Skeletal muscle cell (primary cell): Measurements from ENCODE around the gene ZNF14.
"Not testable (repeated sequence)": the region's sequence is repeated elsewhere in the genome, so short reads cannot be mapped to it uniquely, and the experiment has no call there.

Experiments
- DNase-seq: peaks from one replicate; pipeline ENCODE4 v3.0.0-alpha.2; 2010; ENCODE audit warnings: low read depth
- H3K4me3 ChIP-seq: 2 replicates; pipeline ENCODE4 v1.5.1; 2011; ENCODE audit warnings: low read depth, mild to moderate bottlenecking, control low read depth, low read length, moderate library complexity

Gene ZNF14

DNA sequence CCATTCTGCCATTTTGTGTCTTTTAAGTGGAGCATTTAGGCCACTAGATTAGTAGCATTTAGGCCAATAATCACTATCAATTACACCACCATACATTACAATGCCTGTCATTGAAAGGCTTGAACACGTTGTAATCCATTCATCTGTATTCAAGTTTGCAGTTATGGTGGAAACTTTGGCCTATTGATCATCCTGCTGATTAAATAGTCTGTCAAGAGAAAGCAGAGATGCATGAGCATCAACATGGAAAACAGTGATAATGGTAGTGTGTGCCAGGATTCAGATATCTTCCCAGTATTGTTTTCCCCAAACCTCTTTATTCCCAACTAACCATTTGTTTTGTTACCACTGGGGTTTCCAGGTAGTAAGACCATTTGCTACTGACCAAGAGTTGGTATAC is 32.4 kb downstream of the ZNF14 start:
- H3K4me3 ChIP-seq, DNase-seq: not testable (repeated sequence)

GRCh38 chr19:19697589-19697988 is 35.3 kb downstream of the ZNF14 start:
- no peak for DNase-seq

DNA sequence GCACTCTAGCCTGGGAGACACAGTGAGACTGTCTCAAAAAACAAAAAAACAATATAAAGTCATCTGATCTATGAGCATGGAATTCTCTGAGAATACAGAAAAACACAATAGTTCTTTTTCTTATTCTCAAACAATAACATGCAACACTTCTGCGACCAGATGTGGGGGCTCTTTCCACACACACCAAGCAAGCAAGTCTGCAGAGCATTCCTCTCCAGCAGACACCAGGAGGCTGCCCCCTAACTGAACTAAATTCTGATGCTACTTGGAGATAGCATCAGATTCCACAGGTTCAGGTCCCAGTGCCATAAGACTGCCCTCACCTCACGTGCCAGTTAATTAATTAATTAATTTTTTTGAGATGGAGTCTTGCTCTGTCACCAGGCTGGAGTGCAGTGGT is 36.5 kb downstream of the ZNF14 start:
- no peak overlapping the region for H3K4me3 ChIP-seq
- DNase-seq = no peak

More at GRCh38 chr19:19697589-19697988, 35.3 kb downstream of the ZNF14 start:
- H3K4me3 ChIP-seq = no peak overlapping the region

DNA sequence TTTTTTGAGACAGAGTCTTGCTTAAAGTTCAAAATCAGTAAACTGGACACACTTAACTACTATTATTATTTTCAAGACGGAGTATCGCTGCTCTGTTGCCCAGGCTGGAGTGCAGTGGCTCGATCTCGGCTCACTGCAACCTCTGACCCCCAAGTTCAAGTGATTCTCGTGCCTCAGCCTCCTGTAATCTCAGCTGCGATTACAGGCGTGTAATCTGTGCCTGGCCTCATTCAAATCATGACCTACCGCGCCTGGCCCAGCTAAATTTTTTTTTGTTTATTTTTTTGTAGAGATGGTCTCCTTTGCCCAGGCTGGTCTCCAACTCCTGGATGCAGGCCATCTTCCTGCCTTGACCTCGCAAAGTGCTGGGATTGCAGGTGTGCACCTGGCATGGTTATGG is 41.2 kb downstream of the ZNF14 start:
- no peak overlapping the region for H3K4me3 ChIP-seq
- DNase-seq = no peak

- H3K4me3 ChIP-seq, DNase-seq: not testable (repeated sequence)
Observed at GRCh38 chr19:19689023-19689422, 43.9 kb downstream of the ZNF14 start.

DNA sequence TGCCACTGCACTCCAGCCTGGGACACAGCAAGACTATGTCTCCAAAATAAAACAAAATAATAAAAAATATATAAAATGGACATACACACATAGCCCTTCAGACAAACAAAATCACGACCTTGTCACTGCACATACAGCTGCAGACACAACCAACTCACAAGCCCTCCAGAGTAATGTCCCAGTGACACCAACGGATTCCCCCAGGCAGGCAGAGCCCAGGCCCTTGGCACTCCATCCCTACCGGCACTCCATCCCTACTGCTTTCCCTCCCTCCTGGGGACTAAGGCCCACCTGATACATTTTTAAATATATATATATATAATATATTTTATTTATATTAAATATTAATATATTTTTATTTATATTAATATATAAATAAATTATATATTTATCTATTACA is 45.8 kb downstream of the ZNF14 start:
- no peak for DNase-seq
- H3K4me3 ChIP-seq = no peak overlapping the region

GRCh38 chr19:19686580-19686979 is 46.3 kb downstream of the ZNF14 start:
- H3K4me3 ChIP-seq = no peak overlapping the region
- DNase-seq = no peak

- not testable (repeated sequence) for H3K4me3 ChIP-seq, DNase-seq
Observed at GRCh38 chr19:19686119-19686518, 46.8 kb downstream of the ZNF14 start.

GRCh38 chr19:19679176-19680073 is 53.5 kb downstream of the ZNF14 start:
- H3K4me3 ChIP-seq = no peak overlapping the region
- no peak for DNase-seq

- no peak overlapping the region for H3K4me3 ChIP-seq
Observed at GRCh38 chr19:19677579-19677978, 55.3 kb downstream of the ZNF14 start.

GRCh38 chr19:19674315-19674714 is 58.6 kb downstream of the ZNF14 start:
- no peak overlapping the region for H3K4me3 ChIP-seq
- DNase-seq = no peak

More at GRCh38 chr19:19677579-19677978, 55.3 kb downstream of the ZNF14 start:
- DNase-seq = no peak

DNA sequence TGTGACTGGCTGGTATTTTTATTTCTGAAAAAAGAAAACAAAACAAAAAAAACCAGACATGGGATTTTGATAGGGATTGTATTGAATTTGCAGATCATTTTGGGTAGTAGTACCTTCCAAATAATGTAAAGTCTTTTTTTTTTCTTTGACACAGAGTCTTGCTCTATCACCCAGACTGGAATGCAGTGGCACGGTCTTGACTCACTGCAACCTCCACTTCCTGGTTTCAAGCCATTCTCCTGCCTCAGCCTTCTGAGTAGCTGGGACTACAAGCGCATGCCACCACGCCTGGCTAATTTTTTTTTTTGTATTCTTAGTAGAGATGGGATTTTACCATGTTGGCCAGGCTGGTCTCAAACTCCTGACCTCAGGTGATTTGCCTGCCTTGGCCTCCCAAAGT is 60.1 kb downstream of the ZNF14 start:
- no peak overlapping the region for H3K4me3 ChIP-seq

DNA sequence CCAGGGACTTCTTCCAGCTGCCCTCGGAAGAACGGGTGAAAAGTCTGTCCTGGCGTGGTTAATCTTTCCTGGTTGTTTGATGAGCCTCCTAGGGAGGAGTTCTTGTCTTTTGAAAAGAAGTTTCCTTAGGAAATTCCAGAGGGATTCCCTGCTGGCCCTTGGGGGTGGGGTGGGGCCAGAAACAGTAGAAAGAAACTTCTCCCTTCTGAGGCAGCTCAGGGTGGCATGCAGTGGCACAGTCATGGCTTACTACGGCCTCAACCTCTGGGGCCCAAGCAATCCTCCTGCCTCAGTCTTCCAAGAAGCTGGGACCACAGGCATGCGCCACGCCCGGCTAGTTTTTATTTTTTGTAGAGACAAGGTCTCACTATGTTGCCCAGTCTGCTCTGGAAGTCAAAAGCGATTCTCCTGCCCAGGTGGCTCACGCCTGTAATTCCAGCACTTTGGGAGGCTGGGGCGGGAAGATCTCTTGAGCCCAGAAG is 62.8 kb downstream of the ZNF14 start:
- no peak overlapping the region for H3K4me3 ChIP-seq
- DNase-seq = no peak

More for the DNA sequence above, 60.1 kb downstream of the ZNF14 start:
- no peak for DNase-seq

- peak; percentile 47 for DNase-seq
- H3K4me3 ChIP-seq = peak within 1 kb of the TSS; percentile 77
Observed at GRCh38 chr19:19668230-19669012, 64.5 kb downstream of the ZNF14 start, which contains the start of gene ZNF101. TSS of gene ZNF101 (plus strand) at chr19:19668839. CDS start at chr19:19668964, 125 bp downstream.

DNA sequence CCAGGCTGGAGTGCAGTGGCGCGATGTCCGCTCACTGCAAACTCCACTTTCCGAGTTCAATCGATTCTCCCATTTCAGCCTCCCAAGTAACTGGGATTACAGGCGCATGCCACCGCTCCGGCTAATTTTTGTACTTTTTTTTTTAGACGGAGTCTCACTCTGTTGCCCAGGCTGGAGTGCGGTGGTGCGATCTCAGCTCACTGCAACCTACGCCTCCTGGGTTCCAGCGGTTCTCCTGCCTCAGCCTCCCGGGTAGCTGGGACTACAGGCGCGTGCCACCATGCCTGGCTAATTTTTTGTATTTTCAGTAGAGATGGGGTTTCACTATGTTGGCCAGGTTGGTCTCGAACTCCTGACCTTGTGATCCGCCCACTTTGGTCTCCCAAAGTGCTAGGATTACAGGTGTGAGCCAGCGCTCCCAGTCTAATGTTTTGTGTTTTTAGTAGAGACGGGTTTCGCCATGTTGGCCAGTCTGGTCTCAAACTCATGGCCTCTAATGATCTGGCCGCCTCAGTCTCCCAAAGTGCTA is 67.4 kb downstream of the ZNF14 start:
- not testable (repeated sequence) for H3K4me3 ChIP-seq, DNase-seq

- DNase-seq = peak; percentile 89
- peak within 1 kb of the TSS; percentile 98 for H3K4me3 ChIP-seq
Observed at GRCh38 chr19:19663256-19664120, 69.4 kb downstream of the ZNF14 start, which contains the start of gene ATP13A1. TSS of gene ATP13A1 (minus strand) at chr19:19663676. CDS start at chr19:19663666, 10 bp downstream.

GRCh38 chr19:19662871-19663255 is 70.0 kb downstream of the ZNF14 start:
- H3K4me3 ChIP-seq = peak overlapping the region; percentile 98
- no peak for DNase-seq

DNA sequence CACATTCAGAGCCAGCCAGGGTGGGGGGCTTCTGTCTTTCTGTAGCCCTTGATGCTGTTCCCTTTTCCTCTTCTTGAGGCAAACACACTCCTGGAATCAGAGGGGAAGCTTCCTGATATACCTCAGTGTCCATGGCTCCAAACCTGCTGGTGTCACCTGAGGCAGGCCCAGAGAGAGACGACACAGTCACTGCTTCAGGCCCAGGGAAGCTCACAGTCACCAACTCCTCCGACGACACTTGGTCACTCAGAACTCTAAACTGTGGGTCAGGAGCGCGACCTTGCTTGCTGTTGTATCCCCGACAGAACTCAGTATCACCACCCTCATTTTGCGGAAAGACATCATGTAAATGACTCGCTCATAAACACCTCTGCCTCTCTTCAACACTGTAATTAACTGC is 70.6 kb downstream of the ZNF14 start:
- peak overlapping the region; percentile 98 for H3K4me3 ChIP-seq
- DNase-seq = no peak
